ENCODE results near the gene PKNOX2.

- TF ChIP-seq CTCF (IDR thresholded peaks at IDR 0.05) (no peak), POLR2A (IDR thresholded peaks at IDR 0.05) (no peak)
Observed at GRCh38 chr11:125423247-125423849, 258.8 kb downstream of the PKNOX2 start.

All from lower leg skin (tissue), 3 donors.